GM21367 (cell line): ENCODE results near the gene GDF9.

Experiments
- ATAC-seq: cut with Tn5 transposase; IDR thresholded peaks from one replicate; pipeline ENCODE4 v1.9.1; 2021; ENCODE audit not compliant: unreplicated experiment

Gene GDF9

GRCh38 chr5:132822650-132823480 is 43.4 kb downstream of the GDF9 start:
- no peak for ATAC-seq

- no peak for ATAC-seq
Measured at GRCh38 chr5:132821791-132822190, 44.5 kb downstream of the GDF9 start.

- no peak for ATAC-seq
Measured at GRCh38 chr5:132821350-132821749, 44.9 kb downstream of the GDF9 start.

DNA sequence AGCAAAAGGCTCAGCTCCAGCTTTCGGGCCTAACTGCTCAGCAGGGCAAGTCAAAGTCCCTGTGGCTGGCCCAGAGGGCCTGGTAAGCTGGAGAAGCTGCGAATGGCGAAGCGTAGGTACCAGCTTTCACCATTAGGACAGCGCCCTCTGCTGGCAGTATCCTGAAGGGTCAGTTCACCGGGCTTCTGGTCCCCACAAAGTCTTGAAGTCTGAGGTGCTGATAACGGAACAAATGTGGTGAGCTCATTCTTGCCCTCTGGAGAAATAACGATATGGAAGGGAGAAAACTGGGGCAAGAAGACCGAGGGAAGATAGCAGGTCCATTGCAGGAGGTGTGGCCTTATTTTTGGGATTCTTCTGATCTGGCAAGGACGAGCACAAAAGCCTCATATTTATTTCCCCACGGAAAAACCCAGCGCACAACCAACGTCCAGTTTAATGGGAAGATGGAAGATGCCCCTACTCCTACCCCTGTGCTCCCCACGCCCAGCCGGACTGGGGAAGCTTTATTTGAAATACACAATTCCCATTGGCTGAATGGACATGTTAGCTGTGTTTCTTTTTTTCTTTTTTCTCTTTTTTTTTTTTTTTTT is 46.0 kb downstream of the GDF9 start:
- peak; percentile 81 for ATAC-seq

DNA sequence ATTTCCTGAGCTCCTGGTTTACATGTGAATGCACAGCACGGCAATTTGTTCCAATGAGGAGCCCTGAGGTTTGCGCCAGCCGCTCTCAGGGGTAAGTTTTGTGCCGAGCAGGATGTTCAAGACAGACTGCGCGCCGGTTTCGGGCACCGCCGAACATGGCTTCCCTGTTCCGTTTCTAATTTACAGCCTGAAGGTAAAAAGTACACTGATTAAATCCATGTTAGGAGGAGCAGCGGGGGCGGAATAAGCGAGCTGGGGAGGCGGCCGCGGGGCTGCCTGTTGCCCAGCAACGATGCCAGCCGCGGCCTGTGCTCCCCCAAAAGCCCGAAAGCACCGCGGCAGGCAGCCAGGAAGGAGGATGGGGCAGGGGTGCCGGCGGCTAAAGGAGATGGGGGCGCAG is 46.8 kb downstream of the GDF9 start:
- ATAC-seq: no peak

GRCh38 chr5:132817011-132817410 is 49.3 kb downstream of the GDF9 start:
- no peak for ATAC-seq

GRCh38 chr5:132816554-132816953 is 49.7 kb downstream of the GDF9 start:
- no peak for ATAC-seq

DNA sequence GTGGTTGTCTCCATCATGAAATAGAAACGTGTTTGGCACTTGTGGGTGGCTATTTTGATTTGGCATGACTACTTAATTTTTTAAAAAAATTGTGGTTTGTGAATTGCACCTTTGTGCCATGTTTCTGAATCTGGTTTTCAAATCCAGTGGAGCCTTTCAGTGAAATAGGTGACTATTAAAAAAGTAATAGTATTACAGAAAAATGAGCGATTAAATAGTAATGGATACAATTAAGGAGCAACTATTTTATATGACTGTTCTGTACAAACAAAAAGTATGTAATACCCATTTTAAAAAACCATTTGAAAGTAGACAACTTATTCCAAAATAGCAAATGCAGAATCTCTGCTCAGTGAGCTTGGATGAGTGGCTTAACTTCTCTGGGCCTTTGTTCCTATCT is 50.2 kb downstream of the GDF9 start:
- no peak for ATAC-seq

GRCh38 chr5:132815454-132815853 is 50.8 kb downstream of the GDF9 start:
- no peak for ATAC-seq

DNA sequence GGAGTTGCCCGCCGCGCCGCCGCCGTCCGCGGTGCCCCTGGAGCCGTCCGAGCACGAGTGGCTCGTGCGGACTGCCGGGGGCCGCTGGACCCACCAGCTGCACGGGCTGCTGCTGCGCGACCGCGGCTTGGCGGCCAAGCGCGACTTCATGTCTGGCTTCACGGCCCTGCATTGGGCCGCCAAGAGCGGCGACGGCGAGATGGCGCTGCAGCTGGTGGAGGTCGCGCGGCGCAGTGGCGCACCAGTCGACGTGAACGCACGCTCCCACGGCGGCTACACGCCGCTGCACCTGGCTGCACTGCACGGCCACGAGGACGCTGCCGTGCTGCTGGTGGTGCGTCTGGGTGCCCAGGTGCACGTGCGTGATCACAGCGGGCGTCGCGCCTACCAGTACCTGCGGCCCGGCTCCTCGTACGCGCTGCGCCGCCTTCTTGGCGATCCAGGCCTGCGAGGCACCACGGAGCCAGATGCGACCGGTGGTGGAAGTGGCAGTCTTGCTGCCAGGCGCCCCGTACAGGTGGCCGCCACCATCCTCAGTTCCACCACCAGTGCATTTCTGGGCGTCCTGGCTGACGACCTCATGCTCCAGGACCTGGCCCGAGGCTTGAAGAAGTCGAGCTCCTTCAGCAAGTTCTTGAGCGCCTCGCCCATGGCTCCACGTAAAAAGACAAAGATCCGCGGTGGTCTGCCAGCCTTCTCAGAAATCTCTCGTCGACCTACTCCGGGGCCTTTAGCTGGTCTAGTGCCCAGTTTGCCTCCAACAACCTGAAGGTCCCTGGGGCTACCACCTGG is 51.6 kb downstream of the GDF9 start:
- ATAC-seq: no peak

- ATAC-seq: no peak
Measured at GRCh38 chr5:132813599-132814502, 52.4 kb downstream of the GDF9 start.

DNA sequence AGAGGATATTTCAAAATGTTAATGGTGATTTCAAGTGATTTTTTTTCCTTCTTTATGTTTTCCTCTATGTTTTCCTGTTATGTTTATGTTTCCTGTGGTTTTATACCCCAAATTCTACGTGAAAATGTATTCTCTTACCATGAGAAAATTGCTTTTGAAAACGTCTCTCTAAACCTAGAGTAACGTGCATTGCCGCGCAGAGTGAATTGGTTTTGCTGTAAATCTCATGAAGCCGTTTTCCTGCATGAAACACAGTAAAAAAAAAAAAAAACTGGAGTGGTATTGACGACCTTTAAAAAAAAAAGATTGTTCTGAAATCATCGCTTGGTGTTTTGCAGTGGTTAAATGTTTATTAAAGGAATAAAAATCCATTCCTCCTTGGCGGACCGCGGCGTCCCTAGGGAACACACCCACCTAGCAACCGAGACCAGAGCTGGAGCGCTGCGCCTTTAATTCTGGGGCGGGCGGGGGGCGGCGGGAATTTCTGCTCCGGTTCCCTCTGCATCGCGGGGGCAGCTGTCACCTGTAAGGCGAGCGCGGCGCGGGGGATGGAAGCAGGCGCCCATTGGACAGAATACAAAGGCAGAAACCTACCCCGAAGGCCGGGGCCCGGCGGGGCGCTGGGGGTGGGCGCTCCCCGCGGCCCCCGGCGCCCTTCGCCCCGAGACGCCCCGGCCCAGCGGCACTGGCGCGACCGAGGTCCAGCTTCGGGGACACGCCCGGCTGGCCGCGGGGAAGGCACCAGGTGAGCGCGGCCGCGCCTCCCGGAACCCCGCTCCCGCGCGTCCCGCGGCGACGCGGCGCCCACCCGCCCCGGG is 53.3 kb downstream of the GDF9 start, which contains the start of gene SOWAHA:
TSS of gene SOWAHA (plus strand) at position 522 of the 818 bp plus-strand sequence. CDS start 320 bp downstream, outside the sequence.
- no peak for ATAC-seq

- no peak for ATAC-seq
Measured at GRCh38 chr5:132812123-132812765, 54.0 kb downstream of the GDF9 start.
